NK-92 (cell line): ENCODE measurements around the gene ABHD3.
"Not testable (repeated sequence)": the region's sequence is repeated elsewhere in the genome, so short reads cannot be mapped to it uniquely, and the experiment has no call there.

Source experiments
- DNase-seq: peaks from one replicate; lab custom pipeline; 2025; ENCODE audit not compliant: unreplicated experiment; lab: John Stamatoyannopoulos, UW

ABHD3 gene

DNA sequence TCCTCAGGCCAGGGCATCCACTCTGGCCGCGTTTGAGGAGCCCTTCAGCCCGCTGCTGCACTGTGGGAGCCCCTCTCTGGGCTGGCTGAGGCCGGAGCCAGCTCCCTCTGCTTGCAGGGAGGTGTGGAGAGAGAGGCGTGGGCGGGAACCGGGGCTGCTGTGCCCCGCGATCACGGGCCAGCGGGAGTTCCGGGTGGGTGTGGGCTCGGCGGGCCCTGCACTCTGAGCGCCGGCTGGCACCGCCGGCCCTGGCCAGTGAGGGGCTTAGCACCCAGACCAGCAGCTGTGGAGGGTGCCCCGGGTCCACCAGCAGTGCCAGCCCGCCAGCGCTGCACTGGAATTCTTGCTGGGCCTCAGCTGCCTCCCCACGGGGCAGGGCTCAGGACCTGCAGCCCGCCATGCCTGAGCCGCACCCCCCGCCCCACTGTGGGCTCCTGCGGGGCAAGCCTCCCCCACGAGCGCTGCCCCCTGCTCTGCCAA is 1.9 kb upstream of the ABHD3 start:
- DNase-seq, result no peak

DNA sequence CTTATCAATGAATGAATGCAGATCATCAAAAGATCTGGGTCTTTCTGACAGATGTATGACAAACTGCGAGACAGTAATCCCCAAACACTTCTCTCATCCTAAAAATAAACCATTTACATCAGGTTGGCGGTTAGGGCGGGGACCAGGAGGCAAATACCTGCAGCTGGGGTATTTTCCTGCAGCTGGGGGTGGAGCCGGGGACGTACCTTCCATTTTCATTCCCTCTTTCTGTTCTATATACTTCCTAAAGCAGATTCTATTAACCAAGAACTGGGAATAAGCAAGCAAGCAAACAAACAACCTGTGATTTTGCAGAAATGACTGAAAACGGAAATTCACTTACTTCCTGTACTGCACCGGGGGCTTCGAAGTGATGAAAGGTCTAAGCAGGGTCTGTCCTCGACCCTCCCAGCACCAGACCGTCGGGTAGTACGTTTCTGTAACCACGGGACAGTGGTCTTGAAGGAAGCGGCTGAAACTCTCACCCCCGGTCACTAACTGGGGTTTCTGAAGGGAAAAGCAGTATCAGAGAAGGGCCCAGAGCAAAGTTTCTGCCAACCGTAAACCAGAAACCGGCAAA is 1.2 kb downstream of the ABHD3 start:
- DNase-seq, result no peak

DNA sequence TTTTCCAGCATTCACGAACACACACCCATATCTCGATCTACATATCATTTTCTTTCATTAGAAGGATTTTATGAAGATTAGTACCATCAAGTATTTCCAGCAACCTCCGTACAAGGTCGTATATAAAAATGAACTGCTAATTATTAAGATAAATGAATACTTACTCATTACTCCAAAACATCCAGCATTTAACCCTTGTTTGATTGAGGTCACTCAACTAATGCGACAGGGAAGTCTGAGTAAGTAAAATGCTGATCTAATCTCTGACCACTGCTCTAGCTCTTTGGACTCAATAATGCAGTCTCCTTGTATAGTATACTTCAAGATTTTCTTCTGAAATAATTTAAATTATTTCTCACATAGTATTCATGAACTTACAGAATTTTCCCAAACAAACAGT is 2.0 kb downstream of the ABHD3 start:
- DNase-seq, result no peak

DNA sequence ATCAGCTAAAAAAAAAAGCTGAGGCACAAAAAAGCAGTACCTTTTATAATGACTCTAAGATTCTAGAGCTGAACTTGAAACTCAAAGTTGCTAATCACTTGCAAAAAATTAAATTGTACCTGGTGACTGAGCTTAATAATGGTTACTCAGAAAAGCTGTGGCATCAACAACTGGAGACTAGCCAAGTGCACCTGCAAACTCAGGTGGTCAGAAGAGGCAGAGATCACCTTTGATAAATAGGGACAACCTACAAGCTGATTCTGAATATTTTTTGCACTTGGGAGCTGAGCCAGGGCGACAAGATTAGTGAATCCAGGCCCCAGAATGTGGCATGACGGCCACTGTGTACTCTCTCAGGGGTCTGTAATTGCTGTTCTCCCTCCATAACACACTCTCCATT is 3.0 kb downstream of the ABHD3 start:
- no peak for DNase-seq

DNA sequence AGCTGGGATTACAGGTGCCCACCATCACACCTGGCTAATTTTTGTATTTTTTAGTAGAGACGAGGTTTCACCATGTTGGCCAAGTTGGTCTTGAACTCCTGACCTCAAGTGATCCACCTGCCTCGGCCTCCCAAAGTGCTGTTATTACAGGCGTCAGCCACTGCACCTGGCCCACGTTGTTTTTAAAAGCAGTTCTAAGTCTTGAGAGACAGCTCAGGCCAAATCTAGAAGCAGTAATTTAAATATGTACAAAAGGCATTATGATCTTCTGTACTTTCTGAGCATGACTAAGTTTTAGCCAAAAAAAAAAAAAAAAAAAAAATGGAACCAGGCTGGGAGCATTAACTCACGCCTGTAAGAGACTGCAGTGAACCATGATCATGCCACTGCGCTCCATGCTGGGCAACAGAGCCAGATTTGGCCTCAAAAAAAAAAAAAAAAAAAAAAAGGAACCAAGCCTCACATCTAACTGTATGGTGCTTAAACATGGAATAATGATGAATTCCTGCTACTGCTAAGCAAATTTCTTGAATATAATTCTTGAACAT is 4.0 kb downstream of the ABHD3 start:
- no peak for DNase-seq

DNA sequence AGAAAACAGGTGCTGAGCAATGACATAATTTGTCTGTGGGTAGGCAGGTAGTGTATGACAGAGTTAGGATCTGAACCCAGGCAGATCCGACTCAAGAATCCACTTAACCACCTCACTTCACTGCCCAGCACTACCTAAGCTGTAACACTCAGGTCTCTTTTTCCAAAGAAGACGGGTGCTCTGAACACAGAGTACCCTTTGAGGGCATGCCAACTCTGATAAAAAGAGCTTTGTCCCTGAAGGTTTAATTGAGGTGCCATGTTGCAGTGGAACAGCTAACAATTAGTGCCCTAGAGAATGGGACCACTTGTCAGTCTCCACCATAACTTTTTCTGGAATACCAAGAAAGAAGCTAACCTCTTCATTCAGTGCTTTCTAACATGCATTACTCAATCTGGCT is 11.3 kb downstream of the ABHD3 start:
- no peak for DNase-seq

DNA sequence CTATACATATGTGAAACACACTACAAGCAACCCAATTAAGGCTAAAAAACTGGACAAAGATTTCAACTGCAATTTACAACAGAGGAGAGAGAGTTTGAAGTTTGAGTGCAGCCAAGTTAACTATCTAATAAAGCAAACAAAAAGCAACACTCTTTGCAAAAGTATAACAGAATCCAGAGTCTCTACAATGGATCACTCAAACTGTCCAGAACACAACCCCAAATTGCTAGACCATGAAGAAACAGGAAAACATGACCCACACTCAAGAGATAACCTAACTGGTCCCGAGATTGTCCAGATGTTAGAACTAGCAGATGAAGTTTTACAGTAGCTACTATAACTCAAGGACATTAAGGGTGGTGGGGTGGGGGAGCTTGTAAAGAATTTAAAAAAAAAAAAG is 14.8 kb downstream of the ABHD3 start:
- DNase-seq, result no peak

DNA sequence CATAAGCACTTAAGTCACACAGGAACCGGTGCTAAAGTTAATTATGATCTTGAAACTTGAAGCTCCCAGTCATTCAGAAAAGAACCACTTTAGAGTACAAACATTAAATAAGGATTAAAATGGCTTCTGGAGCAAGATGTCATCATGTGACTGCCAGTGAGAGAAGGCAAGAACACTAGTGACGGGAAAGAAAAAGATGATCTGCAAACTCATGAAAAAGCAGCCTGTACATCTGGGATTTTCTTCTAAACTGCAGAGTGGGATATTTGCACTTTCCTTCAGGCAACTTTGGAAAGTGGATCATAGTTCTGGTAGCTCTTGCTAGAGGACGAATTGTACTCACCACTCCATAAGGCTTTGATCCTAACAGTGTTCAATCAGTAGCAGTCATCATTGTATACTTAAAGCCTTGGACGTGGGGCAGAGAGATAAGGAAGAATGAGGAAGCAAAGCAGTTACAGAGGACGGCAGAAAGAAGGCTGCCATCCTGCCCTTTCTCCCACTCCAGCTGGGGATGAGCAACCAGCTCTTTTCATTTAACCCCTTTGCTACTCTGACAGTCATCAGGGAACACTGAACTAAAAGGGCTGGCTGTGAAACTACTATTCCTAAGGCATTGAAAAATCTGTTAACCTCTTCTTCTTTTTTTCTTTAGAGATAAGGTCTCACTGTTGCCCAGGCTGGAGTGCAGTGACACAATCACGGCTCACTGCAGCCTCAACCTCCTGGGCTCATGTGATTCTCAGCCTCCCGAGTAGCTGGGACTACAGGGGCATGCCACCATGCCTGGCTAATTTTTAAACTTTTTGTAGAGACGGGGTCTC is 18.1 kb downstream of the ABHD3 start:
- no peak for DNase-seq

DNA sequence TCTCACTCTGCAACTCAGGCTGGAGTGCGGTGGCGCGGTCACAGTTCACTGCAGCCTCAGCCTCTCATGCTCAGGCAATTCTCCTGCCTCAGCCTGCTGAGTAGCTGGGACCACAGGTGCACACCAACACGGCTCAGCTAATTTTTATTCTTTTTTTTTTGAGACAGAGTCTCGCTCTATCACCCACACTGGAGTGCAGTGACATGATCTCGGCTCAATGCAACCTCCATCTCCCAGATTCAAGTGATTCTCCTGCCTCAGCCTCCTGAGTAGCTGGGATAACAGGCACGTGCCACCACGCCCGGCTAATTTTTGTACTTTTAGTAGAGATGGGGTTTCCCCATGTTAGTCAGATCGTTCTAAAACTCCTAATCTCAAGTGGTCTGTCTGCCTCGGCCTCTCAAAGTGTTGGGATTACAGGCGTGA is 19.0 kb downstream of the ABHD3 start:
- DNase-seq, result not testable (repeated sequence)

DNA sequence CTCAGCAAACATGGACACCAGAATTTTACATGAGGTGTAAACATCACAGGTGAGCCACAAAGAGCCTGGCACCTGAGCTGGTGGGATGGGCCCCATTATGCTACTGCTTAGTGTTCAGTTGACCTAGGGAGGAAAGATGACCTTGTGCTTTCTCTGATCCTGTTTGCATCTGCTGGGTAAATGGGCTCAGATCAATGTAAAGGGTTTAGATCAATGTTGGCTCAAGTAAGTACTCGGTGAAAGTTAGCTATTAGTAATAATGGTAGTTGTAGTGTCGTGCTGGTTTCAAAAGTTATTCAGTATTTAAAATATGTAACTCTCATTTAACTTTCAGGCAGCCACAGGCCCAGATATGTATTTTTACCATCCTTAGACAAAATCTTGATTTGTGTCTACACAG is 19.8 kb downstream of the ABHD3 start:
- DNase-seq, result no peak

DNA sequence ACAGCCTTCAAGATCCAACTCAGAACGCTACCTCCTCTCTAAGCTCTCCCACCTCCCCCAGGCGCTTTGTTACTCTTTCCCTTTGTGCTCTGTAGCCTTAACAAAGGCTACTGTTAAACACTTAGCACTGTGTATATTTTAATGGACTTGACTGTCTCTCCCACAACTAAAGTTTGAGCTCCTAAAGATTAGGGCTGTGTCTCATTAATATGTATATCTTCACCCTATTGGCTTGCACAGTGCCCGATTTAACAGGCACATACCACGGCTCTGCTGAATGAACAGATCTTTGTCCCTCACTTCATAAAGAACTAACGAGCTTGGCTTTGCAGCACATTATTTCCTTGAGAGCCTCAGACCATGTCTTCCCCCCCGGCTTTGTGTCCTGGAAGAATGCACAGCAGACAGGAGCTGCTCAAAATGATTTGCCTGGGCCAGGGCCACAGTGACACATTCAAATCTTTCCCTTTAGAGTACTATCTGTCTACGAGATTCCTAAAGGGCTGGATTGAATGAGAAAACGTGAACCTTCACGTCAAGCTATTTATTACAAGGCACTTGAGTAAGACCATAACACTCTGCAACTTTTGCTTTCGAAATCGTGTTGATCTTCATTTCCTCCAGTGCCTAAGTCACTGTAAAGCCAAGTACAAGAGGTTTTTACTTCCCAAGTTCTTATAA is 22.1 kb downstream of the ABHD3 start:
- DNase-seq, result no peak

DNA sequence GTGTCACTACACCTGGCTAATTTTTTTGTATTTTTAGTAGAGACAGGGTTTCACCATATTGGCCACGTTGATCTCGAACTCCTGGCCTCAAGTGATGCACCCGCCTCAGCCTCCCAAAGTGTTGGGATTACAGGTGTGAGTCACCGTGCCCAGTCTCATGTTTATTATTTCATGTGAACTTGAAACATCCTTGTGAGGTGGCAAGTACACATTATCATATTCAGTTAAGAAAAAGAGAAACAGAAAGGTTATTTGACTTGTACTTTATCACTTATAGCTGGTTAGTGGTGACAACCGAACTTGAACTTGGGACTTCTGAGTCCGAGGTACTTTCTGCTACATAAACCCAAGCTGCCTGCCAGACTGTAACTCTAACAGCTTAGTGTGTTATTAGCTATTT is 24.4 kb downstream of the ABHD3 start:
- no peak for DNase-seq

DNA sequence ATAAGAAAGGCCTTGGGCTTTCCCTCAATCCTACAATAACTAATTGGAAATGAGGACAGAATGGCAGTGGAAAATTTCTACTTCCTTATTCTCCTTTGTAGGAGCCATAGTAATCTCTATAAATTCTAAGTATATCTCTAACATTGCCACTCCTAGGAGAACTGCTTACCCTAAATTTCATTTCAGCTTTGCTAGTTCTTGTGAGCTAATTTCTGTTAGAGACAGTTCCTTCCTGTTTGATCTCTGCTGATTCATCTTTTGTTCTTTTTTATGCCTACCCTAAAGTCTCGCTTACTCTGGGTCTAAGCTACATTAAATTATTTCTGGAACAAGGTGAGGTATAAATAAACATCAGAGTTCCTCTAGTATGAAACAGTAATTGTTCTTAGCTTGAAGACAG is 25.7 kb downstream of the ABHD3 start:
- DNase-seq, result no peak

DNA sequence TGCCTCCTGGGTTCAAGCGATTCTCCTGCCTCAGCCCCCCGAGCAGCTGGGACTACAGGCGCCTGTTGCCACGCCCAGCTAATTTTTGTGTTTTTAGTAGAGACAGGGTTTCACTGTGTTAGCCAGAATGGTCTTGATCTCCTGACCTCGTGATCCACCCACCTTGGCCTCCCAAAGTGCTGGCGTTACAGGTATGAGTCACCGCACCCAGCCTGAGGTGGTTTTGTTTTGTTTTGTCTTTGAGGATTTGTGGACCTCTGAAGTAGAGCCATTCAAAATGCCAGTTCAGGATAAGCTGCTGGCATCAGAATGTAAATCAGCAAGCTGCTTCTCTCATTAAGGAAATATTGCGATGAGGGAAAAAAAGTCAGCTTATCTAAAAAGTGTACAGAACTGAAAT is 29.2 kb downstream of the ABHD3 start:
- DNase-seq, result not testable (repeated sequence)

DNA sequence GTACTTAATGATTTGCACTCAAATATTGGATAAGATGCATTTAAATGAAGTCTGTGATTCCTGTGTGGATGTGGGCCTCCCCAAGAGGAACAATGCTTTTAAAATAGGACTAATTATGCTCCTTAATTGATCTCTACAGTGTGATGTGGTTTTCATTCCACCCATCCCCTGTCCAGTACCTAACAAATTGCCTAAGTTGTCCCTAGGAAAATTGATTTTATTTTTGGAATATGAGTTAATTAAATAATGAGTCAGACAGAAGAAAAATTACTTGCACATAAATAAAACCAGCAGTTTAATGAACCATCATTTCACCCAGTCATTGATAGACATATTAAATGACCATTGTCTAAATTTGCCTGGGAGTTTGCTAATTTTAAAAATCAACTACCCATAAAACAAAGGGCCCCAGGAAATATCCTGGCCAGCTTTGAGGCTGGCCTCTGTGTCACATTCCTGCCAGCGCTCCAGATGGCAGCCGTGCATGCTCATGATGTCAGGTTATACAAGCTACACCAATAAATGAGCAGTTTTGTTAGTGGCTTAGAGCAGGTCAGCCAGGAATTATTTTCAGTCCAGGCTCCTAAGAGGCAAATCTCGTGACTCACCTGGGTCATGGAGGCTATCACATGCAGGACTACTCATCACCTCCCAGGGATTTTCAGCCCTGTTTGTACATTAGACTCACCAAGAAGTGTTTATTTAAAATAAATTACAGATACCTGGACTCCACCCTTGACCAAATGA is 31.9 kb downstream of the ABHD3 start:
- DNase-seq, result no peak

DNA sequence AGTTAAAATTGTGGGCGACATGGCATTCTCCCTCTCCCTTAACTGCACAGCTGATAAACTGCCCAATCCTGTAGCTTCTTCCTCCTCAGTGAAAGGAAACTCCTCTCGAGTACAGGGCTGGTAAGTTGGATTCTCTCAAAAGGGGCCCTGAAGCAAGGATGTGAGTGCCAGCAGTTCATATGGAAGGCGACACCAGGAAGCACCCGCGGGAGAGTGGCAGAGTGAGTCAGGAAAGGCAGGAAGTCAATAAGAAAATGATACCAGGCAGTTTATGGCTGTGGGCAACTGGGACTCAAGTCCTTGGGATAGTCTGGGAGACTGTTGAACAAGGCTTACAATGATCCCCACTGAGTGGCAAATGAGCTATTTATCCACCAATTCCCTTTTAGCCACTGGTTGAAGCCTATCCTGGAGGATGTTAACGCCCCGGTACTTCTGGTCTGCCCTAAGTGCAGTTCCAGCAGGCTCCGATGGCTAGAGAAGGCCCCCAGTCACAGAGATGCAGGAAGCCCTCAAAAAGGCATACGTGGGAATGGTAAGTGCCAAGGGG is 34.8 kb downstream of the ABHD3 start:
- DNase-seq, result no peak

DNA sequence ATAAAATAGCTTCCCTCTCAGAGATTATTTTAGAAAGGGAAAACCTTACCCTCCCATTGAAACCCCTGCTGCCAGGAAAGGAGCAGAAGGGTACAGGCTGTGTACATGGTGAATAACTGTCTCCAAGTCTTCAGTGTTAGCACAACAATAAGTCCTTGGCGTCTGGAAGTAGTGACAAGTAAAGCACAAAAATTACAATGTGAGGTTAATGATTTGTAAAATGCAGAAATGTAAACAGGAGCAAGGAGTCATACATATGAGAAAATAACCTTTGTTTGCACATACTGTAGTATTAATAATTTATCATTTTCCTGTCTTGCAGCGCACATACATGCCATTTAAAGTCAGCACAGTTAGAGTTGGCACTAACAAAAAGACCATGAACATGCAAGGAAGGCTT is 40.5 kb downstream of the ABHD3 start:
- no peak for DNase-seq

DNA sequence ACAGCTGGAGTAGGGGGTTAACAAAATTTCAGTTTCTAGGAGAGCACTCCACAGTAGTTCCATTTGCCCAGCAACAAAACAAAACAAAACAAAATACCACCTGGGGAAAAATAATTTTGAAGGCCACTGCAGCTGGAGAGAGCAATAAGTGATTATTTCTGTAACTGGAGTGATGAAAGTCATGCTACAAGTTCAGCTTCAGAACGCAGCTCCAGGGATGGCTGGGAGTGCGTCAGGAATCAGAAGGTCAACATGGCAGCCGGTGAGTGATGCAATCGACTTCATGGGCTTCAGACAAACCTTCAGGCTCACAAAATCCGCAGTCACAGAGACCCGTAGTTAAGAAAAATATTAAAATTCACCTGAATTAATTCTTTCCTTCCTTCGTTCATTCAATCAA is 41.0 kb downstream of the ABHD3 start:
- DNase-seq, result no peak

DNA sequence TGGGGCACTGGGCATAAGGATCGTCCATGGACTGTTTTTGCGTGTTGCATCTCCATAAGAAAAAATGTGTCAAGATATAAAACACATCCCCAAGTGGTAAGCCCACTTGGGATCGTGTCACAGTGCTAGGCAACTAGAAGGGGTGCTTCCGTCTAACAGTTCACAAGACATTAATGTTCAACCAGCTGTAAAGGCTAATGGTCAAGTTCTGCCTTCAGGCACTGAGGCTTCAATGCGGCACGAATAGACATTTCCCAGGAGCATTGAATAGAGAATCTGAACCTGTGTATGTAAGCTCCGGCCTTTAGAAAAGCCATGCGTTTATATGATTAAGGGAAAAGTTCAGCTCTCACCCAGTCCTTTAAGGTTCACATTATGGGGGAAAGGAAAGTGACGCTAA is 42.0 kb downstream of the ABHD3 start:
- DNase-seq, result no peak

DNA sequence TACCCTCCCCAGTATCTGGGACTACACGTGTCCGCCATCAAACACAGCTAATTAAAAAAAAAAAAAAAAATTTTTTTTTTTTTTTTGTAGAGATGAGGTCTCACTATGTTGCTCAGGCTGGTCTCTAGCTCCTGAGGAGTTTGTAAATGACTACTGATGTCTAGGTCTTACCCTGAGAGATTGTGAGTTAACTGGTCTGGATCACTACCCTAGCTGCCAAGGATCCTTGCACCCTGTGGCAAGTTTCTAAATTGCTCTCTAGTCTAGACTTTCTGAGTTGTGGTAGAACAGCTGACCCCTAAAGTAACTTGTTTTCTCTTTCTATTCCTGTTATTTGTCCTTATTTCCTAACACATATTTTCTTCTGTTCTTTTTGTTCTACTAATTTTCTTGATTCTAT is 44.5 kb downstream of the ABHD3 start:
- DNase-seq, result no peak

DNA sequence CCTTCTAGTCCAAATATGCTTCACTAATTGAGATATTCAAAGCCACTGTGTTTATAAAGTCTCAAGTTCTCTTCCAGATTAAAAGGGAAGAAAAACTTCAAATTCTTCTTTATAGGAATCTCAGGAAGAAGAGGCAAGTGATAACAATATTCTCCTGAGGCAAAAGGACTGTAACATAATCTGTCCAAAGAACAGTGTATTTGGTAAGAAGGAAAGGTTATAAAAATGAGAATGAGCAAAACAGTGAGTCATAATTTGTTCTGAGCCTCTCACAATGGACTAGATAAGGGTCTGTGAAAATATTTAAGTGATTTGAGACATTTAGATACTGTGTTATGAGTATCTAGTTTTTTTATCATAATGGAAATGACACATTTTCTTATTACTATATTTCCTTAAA is 48.2 kb downstream of the ABHD3 start:
- no peak for DNase-seq
